Glomerular visceral epithelial cell (primary cell): ENCODE results near the gene PIK3R2.
"Not testable (repeated sequence)": the region's sequence is repeated elsewhere in the genome, so short reads cannot be mapped to it uniquely, and the experiment has no call there.

Experiments used
- DNase-seq: peaks from one replicate; pipeline ENCODE4 v3.0.0-alpha.2; 2016; ENCODE audit errors: extremely low spot score

The PIK3R2 gene

DNA sequence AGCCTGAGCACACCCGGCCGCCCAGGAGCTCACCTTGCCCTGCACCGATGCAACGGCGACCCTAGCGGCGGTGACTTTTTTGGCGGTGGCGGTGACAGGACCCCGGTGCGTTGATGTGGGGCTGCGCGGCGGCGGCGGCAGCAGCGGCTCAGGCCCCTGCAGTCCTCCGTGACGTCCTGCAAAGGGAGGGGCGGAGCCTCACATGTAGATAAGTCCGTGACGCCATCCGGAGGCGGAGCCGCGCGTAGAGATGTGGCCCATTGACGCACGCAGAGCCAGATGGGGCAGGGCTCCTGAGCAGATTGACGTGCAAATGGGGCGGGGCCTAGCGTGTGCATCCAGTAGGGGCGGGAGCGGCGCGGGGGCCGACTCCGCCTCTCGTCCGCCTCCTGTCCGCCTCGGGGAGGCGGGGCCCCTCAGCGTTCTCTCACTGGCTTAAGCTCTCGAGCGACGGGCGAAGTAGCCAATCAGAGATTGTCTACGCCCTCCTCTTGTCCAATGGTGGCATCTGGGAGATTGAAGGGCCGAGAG lies 51.0 kb downstream of the PIK3R2 start, which contains the start of gene RAB3A:
TSS of gene RAB3A (minus strand) at position 180 of the 531 bp plus-strand sequence. CDS start 1,302 bp downstream, outside the sequence.
- peak; percentile 100 for DNase-seq

DNA sequence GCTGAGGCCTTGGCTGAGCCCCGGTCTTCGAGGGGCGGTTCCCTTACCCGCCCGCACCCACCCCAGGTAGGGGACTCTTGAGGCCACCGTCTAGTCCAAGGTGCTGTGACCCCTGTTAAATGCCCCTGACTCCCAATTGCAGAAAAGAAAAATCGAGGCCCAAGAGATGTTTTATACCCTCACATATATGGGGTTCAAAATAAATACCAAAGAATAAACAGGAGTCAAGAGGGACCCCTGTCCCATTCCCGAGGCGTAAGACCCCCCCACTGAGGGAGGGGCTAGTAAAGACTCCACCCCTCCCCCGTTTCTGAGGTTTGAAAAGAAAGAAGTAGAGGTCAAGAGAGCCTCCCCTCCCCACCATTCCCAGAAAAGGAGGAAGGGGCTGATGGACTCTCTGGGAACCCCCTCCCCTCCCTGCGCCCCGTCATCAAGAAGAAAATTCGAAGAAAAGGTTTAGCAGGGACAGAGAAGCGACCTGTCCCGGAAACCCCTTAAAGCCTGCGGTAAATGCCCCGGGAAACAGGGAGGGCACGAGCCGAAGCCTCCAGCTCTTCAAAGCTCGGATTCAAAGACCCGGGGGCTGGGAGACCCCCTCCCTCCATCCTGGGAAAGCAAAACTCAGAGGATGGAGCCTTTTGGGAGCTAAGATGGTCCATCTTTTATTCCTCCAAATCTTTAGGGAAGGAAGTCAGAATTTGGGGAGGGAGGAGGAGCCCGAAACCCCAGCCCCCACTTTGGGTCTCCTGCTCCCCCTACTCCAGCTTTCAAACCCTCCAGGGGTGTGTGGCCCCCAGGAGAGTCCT lies 51.6 kb downstream of the PIK3R2 start:
- DNase-seq, result no peak

DNA sequence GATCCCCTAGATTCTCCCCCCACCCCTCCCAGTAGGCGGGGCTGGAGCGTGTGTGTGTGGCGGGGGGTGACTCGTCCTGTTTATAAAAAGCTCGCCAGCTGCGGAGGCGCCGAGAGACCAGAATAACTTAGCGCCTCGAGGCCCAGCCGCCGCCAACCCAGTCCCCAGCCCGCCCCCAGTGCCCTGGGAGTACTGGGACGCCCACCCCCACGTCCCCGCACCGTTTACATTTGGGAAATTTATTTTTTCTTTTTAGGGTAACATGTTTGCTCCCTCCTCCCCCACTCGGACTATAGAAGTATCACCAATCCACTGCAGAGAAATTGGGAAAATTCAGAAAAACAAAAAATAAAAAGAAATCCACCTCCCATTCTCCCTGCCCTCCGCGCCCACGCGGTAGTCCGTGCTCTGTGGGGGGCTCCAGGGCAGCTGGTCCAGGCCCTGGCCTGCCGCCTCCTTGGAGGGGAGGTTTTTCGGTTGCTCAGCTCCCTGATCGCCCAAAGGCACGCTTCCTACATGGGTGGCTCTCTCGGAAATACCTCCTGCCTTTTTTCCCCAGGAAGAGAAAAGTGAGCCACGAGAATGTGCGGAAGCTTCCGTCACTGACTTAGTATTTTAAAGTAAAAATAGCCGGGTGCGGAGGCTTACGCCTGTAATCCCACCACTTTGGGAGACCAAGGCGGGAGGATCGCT lies 52.4 kb downstream of the PIK3R2 start:
- peak; percentile 58 for DNase-seq

DNA sequence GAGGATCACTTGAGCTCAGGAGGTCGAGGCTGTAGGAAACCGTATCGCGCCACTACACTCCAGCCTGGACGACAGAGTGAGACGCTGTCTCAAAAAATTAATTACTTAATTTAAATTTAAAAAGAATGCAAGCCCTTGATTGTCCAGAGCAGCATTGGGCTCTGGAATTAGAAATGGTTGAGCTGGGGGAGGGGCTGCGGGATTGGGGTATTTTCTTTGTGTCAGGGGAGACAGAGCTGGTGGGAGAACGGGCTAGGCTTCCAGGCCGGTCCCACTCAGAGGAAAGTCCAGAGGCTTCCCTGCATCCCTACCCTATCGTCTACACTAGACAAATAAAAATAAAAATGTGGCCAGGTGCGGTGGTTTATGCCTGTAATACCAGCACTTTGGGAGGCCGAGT lies 53.1 kb downstream of the PIK3R2 start:
- no peak for DNase-seq

DNA sequence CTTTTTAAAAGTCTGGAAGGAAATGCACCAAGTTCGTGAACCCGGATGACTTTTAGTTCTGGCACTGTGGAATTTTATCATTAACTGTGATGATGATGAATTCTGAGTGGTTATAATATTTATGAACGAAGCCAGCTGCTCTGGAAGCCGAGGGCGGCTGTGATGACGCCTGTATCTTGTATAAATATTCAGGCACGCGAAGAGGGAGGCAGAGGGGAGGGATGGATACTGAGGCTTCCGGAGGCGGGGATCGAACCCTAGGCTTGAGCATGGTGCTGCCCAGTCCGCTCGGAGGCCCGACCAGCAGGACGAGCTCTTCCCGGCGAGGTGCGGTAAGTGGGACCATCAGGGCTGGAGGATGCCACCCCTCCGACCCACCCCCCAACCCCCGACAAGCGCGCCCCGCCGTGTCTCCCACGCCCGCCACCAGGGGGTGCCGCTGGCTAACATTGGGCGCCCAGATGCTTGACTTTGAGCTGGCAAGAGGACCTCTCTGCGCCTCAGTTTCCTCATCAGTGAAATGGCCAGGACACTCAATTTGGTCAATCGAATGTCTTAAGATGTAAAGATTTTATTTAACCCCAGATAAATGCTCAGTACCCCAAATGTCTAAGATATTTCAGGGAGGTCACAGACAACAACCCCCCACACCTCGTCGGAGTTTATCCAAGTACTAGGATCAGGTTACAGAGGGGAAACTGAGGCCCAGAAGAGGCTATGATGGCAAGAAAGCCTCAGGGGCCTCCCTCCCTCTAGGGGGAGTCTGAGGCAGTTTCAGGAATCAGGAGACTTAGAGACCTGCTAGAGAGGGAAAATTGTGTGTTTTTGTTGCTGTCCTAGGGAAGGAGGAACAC lies 55.4 kb downstream of the PIK3R2 start:
- DNase-seq, result no peak

DNA sequence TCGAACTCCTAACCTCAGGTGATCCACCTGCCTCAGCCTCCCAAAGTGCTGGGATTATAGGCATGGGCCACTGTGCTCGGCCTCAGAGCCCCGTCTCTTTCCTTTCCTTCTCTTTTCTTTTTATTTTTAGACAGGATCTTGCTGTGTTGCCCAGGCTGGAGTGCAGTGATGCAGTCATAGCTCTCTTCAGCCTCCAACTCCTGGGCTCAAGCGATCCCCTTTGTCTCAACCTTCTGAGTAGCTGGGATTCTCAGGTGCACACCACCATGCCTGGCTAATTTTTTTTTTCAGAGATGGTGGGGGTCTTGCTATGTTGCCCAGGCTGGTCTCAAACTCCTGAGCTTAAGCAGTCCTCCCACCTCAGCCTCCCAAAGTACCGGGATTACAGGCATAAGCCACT lies 56.9 kb downstream of the PIK3R2 start:
- not testable (repeated sequence) for DNase-seq

DNA sequence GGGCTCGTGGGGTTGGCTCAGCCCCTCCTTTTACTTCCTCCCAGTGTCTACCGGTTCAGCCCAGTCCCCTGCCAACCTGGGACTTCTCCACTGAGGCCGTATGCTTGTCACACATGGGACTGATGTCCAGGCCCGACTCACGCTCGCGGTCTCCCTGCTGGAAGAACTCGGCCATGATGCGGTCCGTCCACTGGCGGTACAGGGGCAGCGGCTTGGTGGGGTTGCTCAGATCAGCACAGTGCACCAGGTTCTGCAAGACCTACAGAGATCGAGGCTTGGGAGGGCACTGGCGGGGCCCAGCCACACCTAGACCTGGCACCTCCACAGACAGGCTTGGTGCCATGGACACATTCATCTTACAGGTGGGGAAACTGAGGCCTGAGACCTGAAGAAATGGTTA lies 58.7 kb downstream of the PIK3R2 start:
- no peak for DNase-seq

DNA sequence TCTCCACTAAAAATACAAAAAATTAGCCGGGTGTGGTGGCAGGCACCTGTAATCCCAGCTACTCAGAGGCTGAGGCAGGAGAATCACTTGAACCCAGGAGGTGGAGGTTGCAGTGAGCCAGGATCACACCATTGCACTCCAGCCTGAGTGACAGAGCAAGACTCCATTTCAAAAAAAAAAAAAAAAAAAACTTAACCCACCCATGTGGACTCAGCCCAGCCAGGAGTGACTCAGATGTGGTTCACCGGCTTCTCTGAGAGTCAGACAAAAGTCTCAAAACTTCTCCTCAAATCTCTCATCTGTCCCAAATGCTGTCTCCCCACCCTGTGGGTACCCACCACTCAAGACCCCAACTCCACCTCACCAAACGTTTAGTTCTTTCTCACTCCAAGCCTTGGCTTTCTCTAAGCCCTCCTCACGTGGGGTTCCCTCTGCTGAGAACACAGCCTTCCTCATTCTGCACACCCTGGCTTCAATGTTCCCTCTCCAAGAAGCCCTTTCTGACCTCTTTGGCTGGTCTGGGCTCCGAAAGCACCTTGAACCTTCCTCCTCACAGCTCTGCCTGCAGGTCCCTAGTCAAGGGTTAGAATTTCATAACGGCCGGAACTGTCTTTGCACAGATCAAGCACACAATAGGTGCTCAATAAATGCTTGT lies 61.9 kb downstream of the PIK3R2 start:
- DNase-seq, result peak; percentile 30

DNA sequence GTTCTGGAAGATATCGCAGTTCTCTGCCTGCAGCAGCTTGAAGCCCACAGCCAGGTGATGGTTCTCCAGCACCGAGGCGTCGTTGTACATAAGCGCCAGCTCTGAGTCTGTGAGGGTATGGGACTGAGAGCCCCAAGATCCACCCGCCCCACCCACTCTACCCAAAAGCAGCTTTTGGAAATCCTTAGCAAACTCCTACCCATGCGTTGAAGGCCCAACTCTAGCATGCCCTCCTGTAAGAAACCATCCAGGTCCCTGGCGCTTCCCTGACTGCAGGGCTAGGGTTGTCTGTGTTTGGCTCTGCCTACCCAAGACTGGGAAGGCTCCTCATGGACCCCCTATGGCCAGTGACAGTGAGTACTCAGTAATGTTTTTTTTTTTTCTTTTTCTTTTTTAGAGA lies 63.8 kb downstream of the PIK3R2 start:
- no peak for DNase-seq

DNA sequence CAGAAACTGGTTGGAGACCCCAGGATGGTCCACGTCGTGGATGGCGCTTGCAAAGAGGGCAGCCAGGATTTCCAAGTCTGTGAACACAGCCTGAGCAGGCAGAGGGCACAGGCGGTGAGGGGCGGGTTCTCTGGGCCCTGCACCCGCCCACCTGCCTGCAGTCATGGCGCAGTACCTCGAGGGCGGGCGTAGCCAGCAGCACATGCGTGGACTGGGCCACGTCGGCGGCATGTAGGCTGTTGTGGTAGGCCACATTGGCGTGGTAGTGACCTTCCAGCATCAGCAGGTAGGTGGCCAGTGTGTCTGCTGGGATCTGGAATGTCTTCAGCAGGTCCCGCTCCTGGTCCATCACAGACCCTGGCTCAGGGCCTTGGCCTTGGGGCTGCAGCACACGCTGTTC lies 65.2 kb downstream of the PIK3R2 start:
- DNase-seq, result no peak

DNA sequence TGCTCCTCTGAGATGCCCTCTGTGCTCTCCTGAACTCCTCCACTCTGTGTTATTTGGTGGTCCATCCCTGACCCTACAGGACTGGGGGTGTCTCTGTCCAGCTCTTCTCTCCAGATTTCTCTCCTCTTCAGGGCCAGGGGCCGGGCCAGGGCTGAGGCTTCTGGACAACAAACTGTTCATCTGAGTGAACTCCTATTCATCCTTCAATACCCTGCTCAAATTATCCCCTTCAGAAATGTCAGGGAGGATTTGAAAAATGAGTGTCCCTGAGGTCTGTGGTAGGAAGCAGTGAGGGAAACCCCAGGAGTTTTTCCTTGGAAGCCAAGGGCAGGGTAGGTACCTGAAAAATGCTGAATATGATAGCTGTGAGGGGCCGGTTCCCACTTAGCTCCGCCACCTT lies 65.6 kb downstream of the PIK3R2 start:
- no peak for DNase-seq
